GM23338 (cell line): ENCODE results near the gene ABHD16A. TPM values are rescaled to one million over a fixed set of nuclear protein-coding genes. Genes with fewer than 3 reads are reported as not detected.

Source experiments
- ATAC-seq: fragments of 200-7000 bp; cut with Tn5 transposase; 3 replicates; pipeline ENCODE4 v1.9.1; 2020
- DNase-seq: peaks from one replicate; pipeline ENCODE4 v3.0.0-alpha.2; 2015; ENCODE audit warnings: low spot score
- H2AFZ ChIP-seq: fragments of 200-600 bp; sonication (generic); 2 replicates; pipeline ENCODE4 v1.8.0; 2016; ENCODE audit warnings: antibody characterized with exemption, mild to moderate bottlenecking, moderate library complexity
- H3F3A ChIP-seq: fragments of 200-600 bp; sonication (generic); replicated peaks from 2 replicates; pipeline ENCODE4 v1.8.0; 2017; ENCODE audit warnings: antibody characterized with exemption, mixed run types, low read depth
- H3K27ac ChIP-seq: fragments of 200-600 bp; sonication (generic); 2 replicates; pipeline ENCODE4 v1.6.1; 2016; ENCODE audit warnings: low read depth
- H3K27me3 ChIP-seq: fragments of 200-600 bp; sonication (generic); 2 replicates; pipeline ENCODE4 v1.8.0; 2016; ENCODE audit warnings: mild to moderate bottlenecking, mixed run types, moderate library complexity; ENCODE audit not compliant: insufficient read depth
- H3K36me3 ChIP-seq: fragments of 200-600 bp; sonication (generic); 2 replicates; pipeline ENCODE4 v1.8.0; 2016; ENCODE audit warnings: mild to moderate bottlenecking; ENCODE audit not compliant: insufficient read depth
- H3K4me1 ChIP-seq: fragments of 200-600 bp; sonication (generic); 2 replicates; pipeline ENCODE4 v1.8.0; 2016; ENCODE audit warnings: mild to moderate bottlenecking, moderate library complexity; ENCODE audit not compliant: insufficient read depth
- H3K4me2 ChIP-seq: fragments of 200-600 bp; sonication (generic); 2 replicates; pipeline ENCODE4 v1.7.1; 2017; ENCODE audit warnings: mixed run types
- H3K4me3 ChIP-seq: fragments of 200-600 bp; sonication (generic); 2 replicates; pipeline ENCODE4 v1.6.1; 2016; ENCODE audit warnings: mixed run types
- H3K79me2 ChIP-seq: fragments of 200-600 bp; sonication (generic); replicated peaks from 2 replicates; pipeline ENCODE4 v1.8.0; 2017; ENCODE audit warnings: mild to moderate bottlenecking; ENCODE audit not compliant: insufficient read depth
- H3K9me2 ChIP-seq: fragments of 200-600 bp; sonication (generic); 2 replicates; pipeline ENCODE4 v1.8.0; 2017; ENCODE audit not compliant: insufficient read depth
- H4K20me1 ChIP-seq: fragments of 200-600 bp; sonication (generic); replicated peaks from 2 replicates; pipeline ENCODE4 v1.8.0; 2017; ENCODE audit warnings: mild to moderate bottlenecking; ENCODE audit not compliant: insufficient read depth
- H3K27ac Mint-ChIP-seq: 2 replicates; pipeline ENCODE4 v1.8.0; 2020; ENCODE audit warnings: inconsistent platforms, mild to moderate bottlenecking, moderate library complexity, mixed read lengths
- H3K27me3 Mint-ChIP-seq: 3 replicates; pipeline ENCODE4 v1.8.0; 2022; ENCODE audit warnings: low read depth, mild to moderate bottlenecking, moderate library complexity, mixed read lengths, inconsistent platforms; ENCODE audit not compliant: insufficient read depth, poor library complexity
- H3K36me3 Mint-ChIP-seq: 3 replicates; pipeline ENCODE4 v1.8.0; 2021; ENCODE audit warnings: low read depth, mild to moderate bottlenecking, inconsistent platforms, moderate library complexity, mixed read lengths
- H3K4me1 Mint-ChIP-seq: 3 replicates; pipeline ENCODE4 v1.8.0; 2020; ENCODE audit warnings: mild to moderate bottlenecking, inconsistent platforms, mixed read lengths
- H3K4me3 Mint-ChIP-seq: 3 replicates; pipeline ENCODE4 v1.8.0; 2021; ENCODE audit warnings: moderate library complexity, mild to moderate bottlenecking, inconsistent platforms, mixed read lengths
- H3K9me3 Mint-ChIP-seq: 3 replicates; pipeline ENCODE4 v1.8.0; 2020; ENCODE audit warnings: moderate library complexity, mild to moderate bottlenecking, inconsistent platforms, mixed read lengths
- EZH2phosphoT487 ChIP-seq: fragments of 200-600 bp; sonication (generic); IDR thresholded peaks from one replicate; pipeline ENCODE4 v1.8.1; 2018; ENCODE audit warnings: antibody characterized with exemption; ENCODE audit not compliant: unreplicated experiment
- JUNB ChIP-seq: IDR thresholded peaks from one replicate; pipeline ENCODE4 v1.6.1; 2016; ENCODE audit warnings: antibody characterized with exemption; ENCODE audit not compliant: unreplicated experiment
- POLR2AphosphoS5 ChIP-seq: IDR thresholded peaks from 2 replicates; pipeline ENCODE4 v1.6.1; 2016; ENCODE audit warnings: antibody characterized with exemption, low read depth
- STAT1 ChIP-seq: IDR thresholded peaks from one replicate; pipeline ENCODE4 v1.6.1; 2016; ENCODE audit warnings: antibody characterized with exemption; ENCODE audit not compliant: unreplicated experiment
- ZNF114 ChIP-seq: fragments of 250-450 bp; sonication (Bioruptor Pico); IDR thresholded peaks from 2 replicates; pipeline ENCODE4 v1.5.0; 2020; ENCODE audit warnings: mild to moderate bottlenecking, moderate library complexity
- ZNF331 ChIP-seq: fragments of 250-450 bp; sonication (Bioruptor Pico); IDR thresholded peaks from 2 replicates; pipeline ENCODE4 v1.5.0; 2020; ENCODE audit warnings: low read depth, mild to moderate bottlenecking, moderate library complexity
- polyA plus RNA-seq: library from polyadenylated mRNA; unstranded; fragments of >200 nt; fragmentation: Nextera tagmentation; extraction: Ambion mirVana; gene quantifications from 2 replicates; pipeline ENCODE4 v1.2.1, GENCODE V29; 2016
- total RNA-seq: library from RNA; depleted of rRNA; stranded (reverse); fragments of >200 nt; shearing (Covaris generic); gene quantifications from 2 replicates; pipeline ENCODE4 v1.2.3, GENCODE V29; 2014
- TF ChIP-seq, protein P1 (sequence below), 2 experiments: fragments of 200-600 bp in 1 of 2; sonication (generic) in 1 of 2; conservative IDR thresholded peaks; 2 replicates each; pipeline versions ENCODE4 v1.5.1 to v1.6.1; 2016 to 2017; ENCODE audit warnings: antibody characterized with exemption in 2 of 2, low read depth in 2 of 2, mild to moderate bottlenecking in 2 of 2, moderate library complexity in 1 of 2
- TF ChIP-seq, protein P2 (sequence below): IDR thresholded peaks from one replicate; pipeline ENCODE4 v1.6.1; 2018; ENCODE audit warnings: antibody characterized with exemption; ENCODE audit not compliant: unreplicated experiment
- TF ChIP-seq, protein P3 (sequence below): fragments of 250-450 bp; sonication (Bioruptor Pico); IDR thresholded peaks from 2 replicates; pipeline ENCODE4 v1.5.0; 2020; ENCODE audit warnings: mild to moderate bottlenecking, moderate library complexity
- TF ChIP-seq, protein P4 (sequence below): IDR thresholded peaks from 2 replicates; pipeline ENCODE4 v1.6.1; 2016; ENCODE audit warnings: antibody characterized with exemption

Gene ABHD16A
- total and polyA plus RNA-seq, 2 experiments from 2014 or later: 26.9 to 37.0 TPM

DNA sequence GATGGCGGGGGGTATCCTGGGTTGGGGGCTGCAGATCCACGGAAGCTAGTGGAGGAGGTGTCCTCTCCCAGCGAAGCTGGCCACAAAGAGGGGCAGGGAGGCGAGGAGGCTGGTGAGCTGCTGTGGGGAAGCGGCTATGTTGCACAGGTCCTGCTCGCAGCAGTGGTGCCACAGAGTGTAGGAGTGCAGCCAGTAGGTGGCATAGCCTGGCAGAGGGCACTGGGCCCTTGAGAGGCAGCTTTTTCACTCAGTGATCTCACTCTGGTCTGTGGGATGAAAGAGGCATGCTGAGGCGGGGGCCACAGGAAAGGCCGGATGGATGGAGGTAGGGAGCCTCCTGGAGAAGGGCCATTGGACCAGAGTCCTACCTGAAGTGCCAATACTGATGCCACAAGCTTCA lies 9.2 kb upstream of the ABHD16A start:
- no peaks in the 10 kb centered on the region for H3F3A ChIP-seq
- no peaks in the 10 kb centered on the region for H3K79me2 ChIP-seq
- no peak overlapping the region for H3K4me2 ChIP-seq
- DNase-seq: no peak
- TF ChIP-seq ZNF114 (no peak), STAT1 (no peak), JUNB (no peak), ZNF331 (CRISPR knock-in tag) (no peak)
- TF ChIP-seq, protein P1, sequence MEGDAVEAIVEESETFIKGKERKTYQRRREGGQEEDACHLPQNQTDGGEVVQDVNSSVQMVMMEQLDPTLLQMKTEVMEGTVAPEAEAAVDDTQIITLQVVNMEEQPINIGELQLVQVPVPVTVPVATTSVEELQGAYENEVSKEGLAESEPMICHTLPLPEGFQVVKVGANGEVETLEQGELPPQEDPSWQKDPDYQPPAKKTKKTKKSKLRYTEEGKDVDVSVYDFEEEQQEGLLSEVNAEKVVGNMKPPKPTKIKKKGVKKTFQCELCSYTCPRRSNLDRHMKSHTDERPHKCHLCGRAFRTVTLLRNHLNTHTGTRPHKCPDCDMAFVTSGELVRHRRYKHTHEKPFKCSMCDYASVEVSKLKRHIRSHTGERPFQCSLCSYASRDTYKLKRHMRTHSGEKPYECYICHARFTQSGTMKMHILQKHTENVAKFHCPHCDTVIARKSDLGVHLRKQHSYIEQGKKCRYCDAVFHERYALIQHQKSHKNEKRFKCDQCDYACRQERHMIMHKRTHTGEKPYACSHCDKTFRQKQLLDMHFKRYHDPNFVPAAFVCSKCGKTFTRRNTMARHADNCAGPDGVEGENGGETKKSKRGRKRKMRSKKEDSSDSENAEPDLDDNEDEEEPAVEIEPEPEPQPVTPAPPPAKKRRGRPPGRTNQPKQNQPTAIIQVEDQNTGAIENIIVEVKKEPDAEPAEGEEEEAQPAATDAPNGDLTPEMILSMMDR (conservative IDR thresholded peaks at IDR 0.05; ENCODE audit: low read depth in 2 of 2): 0 out of 4 replicates have a peak, but pooled peaks of 1 of the 2 experiments have one; percentile 18
- Mint-ChIP-seq H3K36me3 (no peaks in the 10 kb centered on the region), H3K4me3 (no peak overlapping the region), H3K4me1 (peaks cover 26% of the 10 kb centered on the region), H3K27ac (no peak overlapping the region), H3K27me3 (peaks cover 18% of the 10 kb centered on the region), H3K9me3 (no peaks in the 10 kb centered on the region)
- no peak for ATAC-seq
- no peaks in the 10 kb centered on the region for H4K20me1 ChIP-seq
- H3K36me3 ChIP-seq: no peaks in the 10 kb centered on the region
- H3K27me3 ChIP-seq: no peaks in the 10 kb centered on the region
- peaks cover 20% of the 10 kb centered on the region for H3K4me1 ChIP-seq
- no peak overlapping the region for H3K4me3 ChIP-seq
- no peaks in the 10 kb centered on the region for H3K9me2 ChIP-seq
- H3K27ac ChIP-seq: no peak overlapping the region
- no peak overlapping the region for H2AFZ ChIP-seq

DNA sequence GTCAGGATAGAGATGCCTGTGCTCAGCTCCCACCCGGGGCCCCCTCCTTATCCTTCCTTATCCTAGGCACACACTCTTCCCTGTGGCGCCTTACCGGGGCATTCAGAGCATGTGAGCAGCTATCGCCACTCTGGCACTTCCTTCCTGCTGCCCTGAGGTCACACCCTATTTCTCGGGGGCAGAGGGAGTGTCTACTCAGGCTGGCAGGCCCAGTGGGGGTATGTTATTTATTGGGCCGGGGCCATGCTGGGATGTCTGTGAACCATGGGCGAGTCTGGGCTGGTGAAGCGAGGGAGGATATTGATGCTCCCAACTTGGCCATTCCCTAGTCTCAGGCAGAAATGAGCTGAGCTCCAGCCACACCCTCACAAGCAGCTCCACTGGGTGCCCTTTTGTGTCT lies 8.1 kb upstream of the ABHD16A start:
- Mint-ChIP-seq H3K27ac (no peak overlapping the region), H3K9me3 (no peaks in the 10 kb centered on the region), H3K4me3 (no peak overlapping the region), H3K4me1 (peaks cover 24% of the 10 kb centered on the region), H3K27me3 (peaks cover 19% of the 10 kb centered on the region), H3K36me3 (no peaks in the 10 kb centered on the region)
- Histone ChIP-seq H3K27ac (no peak overlapping the region), H4K20me1 (no peaks in the 10 kb centered on the region), H3K9me2 (no peaks in the 10 kb centered on the region), H3K4me3 (no peak overlapping the region), H3K36me3 (no peaks in the 10 kb centered on the region), H3F3A (no peaks in the 10 kb centered on the region), H3K4me2 (no peak overlapping the region), H2AFZ (no peak overlapping the region), H3K79me2 (no peaks in the 10 kb centered on the region), H3K27me3 (no peaks in the 10 kb centered on the region), H3K4me1 (peaks cover 20% of the 10 kb centered on the region)
- no peak for ATAC-seq
- DNase-seq: no peak
- TF ChIP-seq POLR2AphosphoS5: no peak
- TF ChIP-seq ZNF331 (CRISPR knock-in tag): no peak
- TF ChIP-seq EZH2phosphoT487: no peak
- TF ChIP-seq ZNF114: no peak
- TF ChIP-seq, protein P2, sequence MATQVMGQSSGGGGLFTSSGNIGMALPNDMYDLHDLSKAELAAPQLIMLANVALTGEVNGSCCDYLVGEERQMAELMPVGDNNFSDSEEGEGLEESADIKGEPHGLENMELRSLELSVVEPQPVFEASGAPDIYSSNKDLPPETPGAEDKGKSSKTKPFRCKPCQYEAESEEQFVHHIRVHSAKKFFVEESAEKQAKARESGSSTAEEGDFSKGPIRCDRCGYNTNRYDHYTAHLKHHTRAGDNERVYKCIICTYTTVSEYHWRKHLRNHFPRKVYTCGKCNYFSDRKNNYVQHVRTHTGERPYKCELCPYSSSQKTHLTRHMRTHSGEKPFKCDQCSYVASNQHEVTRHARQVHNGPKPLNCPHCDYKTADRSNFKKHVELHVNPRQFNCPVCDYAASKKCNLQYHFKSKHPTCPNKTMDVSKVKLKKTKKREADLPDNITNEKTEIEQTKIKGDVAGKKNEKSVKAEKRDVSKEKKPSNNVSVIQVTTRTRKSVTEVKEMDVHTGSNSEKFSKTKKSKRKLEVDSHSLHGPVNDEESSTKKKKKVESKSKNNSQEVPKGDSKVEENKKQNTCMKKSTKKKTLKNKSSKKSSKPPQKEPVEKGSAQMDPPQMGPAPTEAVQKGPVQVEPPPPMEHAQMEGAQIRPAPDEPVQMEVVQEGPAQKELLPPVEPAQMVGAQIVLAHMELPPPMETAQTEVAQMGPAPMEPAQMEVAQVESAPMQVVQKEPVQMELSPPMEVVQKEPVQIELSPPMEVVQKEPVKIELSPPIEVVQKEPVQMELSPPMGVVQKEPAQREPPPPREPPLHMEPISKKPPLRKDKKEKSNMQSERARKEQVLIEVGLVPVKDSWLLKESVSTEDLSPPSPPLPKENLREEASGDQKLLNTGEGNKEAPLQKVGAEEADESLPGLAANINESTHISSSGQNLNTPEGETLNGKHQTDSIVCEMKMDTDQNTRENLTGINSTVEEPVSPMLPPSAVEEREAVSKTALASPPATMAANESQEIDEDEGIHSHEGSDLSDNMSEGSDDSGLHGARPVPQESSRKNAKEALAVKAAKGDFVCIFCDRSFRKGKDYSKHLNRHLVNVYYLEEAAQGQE: no peak
- TF ChIP-seq, protein P3, sequence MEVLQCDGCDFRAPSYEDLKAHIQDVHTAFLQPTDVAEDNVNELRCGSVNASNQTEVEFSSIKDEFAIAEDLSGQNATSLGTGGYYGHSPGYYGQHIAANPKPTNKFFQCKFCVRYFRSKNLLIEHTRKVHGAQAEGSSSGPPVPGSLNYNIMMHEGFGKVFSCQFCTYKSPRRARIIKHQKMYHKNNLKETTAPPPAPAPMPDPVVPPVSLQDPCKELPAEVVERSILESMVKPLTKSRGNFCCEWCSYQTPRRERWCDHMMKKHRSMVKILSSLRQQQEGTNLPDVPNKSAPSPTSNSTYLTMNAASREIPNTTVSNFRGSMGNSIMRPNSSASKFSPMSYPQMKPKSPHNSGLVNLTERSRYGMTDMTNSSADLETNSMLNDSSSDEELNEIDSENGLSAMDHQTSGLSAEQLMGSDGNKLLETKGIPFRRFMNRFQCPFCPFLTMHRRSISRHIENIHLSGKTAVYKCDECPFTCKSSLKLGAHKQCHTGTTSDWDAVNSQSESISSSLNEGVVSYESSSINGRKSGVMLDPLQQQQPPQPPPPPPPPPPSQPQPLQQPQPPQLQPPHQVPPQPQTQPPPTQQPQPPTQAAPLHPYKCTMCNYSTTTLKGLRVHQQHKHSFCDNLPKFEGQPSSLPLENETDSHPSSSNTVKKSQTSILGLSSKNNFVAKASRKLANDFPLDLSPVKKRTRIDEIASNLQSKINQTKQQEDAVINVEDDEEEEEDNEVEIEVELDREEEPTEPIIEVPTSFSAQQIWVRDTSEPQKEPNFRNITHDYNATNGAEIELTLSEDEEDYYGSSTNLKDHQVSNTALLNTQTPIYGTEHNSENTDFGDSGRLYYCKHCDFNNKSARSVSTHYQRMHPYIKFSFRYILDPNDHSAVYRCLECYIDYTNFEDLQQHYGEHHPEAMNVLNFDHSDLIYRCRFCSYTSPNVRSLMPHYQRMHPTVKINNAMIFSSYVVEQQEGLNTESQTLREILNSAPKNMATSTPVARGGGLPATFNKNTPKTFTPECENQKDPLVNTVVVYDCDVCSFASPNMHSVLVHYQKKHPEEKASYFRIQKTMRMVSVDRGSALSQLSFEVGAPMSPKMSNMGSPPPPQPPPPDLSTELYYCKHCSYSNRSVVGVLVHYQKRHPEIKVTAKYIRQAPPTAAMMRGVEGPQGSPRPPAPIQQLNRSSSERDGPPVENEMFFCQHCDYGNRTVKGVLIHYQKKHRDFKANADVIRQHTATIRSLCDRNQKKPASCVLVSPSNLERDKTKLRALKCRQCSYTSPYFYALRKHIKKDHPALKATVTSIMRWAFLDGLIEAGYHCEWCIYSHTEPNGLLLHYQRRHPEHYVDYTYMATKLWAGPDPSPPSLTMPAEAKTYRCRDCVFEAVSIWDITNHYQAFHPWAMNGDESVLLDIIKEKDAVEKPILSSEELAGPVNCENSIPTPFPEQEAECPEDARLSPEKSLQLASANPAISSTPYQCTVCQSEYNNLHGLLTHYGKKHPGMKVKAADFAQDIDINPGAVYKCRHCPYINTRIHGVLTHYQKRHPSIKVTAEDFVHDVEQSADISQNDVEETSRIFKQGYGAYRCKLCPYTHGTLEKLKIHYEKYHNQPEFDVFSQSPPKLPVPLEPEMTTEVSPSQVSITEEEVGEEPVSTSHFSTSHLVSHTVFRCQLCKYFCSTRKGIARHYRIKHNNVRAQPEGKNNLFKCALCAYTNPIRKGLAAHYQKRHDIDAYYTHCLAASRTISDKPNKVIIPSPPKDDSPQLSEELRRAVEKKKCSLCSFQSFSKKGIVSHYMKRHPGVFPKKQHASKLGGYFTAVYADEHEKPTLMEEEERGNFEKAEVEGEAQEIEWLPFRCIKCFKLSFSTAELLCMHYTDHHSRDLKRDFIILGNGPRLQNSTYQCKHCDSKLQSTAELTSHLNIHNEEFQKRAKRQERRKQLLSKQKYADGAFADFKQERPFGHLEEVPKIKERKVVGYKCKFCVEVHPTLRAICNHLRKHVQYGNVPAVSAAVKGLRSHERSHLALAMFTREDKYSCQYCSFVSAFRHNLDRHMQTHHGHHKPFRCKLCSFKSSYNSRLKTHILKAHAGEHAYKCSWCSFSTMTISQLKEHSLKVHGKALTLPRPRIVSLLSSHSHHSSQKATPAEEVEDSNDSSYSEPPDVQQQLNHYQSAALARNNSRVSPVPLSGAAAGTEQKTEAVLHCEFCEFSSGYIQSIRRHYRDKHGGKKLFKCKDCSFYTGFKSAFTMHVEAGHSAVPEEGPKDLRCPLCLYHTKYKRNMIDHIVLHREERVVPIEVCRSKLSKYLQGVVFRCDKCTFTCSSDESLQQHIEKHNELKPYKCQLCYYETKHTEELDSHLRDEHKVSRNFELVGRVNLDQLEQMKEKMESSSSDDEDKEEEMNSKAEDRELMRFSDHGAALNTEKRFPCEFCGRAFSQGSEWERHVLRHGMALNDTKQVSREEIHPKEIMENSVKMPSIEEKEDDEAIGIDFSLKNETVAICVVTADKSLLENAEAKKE: no peak
- TF ChIP-seq, protein P4, sequence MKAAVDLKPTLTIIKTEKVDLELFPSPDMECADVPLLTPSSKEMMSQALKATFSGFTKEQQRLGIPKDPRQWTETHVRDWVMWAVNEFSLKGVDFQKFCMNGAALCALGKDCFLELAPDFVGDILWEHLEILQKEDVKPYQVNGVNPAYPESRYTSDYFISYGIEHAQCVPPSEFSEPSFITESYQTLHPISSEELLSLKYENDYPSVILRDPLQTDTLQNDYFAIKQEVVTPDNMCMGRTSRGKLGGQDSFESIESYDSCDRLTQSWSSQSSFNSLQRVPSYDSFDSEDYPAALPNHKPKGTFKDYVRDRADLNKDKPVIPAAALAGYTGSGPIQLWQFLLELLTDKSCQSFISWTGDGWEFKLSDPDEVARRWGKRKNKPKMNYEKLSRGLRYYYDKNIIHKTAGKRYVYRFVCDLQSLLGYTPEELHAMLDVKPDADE: no peak
